ENCODE measurements around the gene ACVR1. TPM values are rescaled to one million over a fixed set of nuclear protein-coding genes. Genes with fewer than 3 reads are reported as not detected.

Gene ACVR1
- total RNA-seq, 1 donor from 2014 or later, result 17.1 TPM

DNA sequence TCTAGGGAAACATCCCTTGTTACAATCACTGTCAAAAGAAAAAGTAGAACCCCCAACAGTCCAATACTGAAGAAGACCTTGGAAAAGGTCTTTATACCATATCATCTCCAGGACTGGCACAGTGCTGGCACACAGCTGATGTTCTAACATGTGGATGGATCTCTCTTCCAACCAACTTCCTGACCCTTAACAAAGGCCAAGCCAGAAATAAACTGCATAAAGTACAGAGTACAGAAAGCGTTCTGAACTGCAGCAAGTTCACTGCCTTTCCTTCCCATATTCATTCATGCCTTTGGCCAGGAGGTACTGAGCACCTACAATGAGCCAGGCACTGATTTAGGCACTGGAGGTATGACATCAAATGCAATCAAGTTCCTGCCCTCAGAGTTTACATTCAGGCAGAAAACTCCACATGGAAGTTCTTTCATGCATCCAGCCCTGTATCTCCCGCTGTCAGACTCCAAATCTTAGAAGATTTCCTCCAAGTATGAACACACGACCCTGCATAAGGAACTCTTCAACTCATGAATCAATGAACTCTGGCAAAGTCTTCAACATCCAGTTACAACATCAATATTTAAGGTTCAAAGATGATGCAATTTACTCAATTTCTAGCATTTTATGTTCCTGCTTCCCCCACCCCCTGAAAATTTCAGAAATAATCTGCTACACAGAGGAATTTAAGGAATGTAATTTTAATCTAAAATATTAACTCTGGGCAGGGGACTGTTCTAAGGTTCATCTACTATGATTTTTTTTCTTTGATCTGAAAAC lies 33.8 kb downstream of the ACVR1 start:
- TF ChIP-seq, protein P1, sequence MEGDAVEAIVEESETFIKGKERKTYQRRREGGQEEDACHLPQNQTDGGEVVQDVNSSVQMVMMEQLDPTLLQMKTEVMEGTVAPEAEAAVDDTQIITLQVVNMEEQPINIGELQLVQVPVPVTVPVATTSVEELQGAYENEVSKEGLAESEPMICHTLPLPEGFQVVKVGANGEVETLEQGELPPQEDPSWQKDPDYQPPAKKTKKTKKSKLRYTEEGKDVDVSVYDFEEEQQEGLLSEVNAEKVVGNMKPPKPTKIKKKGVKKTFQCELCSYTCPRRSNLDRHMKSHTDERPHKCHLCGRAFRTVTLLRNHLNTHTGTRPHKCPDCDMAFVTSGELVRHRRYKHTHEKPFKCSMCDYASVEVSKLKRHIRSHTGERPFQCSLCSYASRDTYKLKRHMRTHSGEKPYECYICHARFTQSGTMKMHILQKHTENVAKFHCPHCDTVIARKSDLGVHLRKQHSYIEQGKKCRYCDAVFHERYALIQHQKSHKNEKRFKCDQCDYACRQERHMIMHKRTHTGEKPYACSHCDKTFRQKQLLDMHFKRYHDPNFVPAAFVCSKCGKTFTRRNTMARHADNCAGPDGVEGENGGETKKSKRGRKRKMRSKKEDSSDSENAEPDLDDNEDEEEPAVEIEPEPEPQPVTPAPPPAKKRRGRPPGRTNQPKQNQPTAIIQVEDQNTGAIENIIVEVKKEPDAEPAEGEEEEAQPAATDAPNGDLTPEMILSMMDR (IDR thresholded peaks at IDR 0.05; ENCODE audit: insufficient read depth, low read length, severe bottlenecking), result no peak
- H3K36me3 ChIP-seq (ENCODE audit: control insufficient read depth, insufficient read depth, low read length), result peaks cover 2% of the 10 kb centered on the region
- FAIRE-seq, result no peak
- no peaks in the 10 kb centered on the region for H3K27me3 ChIP-seq (ENCODE audit: control insufficient read depth, insufficient read depth, low read length)
- no peak overlapping the region for H3K4me3 ChIP-seq (ENCODE audit: low read depth, low read length)
- no peak for DNase-seq (ENCODE audit: low read depth)

DNA sequence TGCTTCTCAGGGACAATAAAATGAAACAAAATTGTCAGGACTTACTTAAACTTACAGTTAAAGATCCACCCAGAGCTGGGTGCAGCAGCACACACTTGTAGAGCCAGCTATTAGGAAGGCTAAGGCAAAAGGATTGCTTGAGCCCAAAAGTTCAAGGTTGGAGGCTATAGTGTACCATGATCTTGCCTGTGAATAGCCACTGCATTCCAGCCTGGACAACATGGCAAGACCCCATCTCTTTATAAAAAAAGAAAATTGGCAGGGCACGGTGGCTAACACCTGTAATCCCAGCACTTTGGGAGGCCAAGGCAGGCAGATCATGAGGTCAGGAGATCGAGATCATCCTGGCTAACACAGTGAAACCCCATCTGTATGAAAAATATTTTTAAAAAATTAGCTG lies 34.6 kb downstream of the ACVR1 start:
- no peak for DNase-seq (ENCODE audit: low read depth)
- FAIRE-seq, result no peak
- Histone ChIP-seq H3K36me3 (ENCODE audit: control insufficient read depth, insufficient read depth, low read length) (peaks cover 2% of the 10 kb centered on the region), H3K27me3 (ENCODE audit: control insufficient read depth, insufficient read depth, low read length) (no peaks in the 10 kb centered on the region), H3K4me3 (ENCODE audit: low read depth, low read length) (no peak overlapping the region)
- TF ChIP-seq, protein P1 (IDR thresholded peaks at IDR 0.05; ENCODE audit: insufficient read depth, low read length, severe bottlenecking), result no peak

DNA sequence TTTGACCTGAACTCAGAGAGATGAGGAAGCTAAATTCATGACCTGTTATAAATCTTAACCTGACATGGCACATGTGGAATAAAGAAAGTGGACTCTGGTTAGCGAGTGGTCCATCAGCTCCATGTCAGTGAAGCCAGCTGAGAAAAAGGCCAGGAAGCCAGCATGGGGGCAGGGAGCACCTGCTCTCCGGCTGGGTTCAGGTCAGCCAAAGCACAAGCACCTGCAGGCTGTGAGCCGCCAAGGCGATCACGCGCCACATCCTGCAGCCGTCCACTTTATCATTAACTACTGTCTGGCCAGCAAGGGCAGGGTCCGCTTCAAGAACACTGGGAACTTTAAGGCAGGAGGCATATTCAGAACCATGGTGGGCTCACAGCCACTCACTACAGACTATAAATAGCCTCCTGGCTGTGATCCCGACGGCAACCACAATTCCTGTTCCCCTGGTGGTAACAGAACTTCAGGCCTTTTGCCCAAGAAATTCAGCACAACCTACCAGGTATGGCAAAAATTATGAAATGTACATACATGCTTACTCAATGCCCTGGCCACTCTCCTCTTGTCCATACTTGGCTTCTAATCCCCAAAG lies 35.5 kb downstream of the ACVR1 start:
- no peak overlapping the region for H3K4me3 ChIP-seq (ENCODE audit: low read depth, low read length)
- H3K36me3 ChIP-seq (ENCODE audit: control insufficient read depth, insufficient read depth, low read length), result peaks cover 4% of the 10 kb centered on the region
- DNase-seq (ENCODE audit: low read depth) (no peak), FAIRE-seq (no peak)
- TF ChIP-seq, protein P1 (IDR thresholded peaks at IDR 0.05; ENCODE audit: insufficient read depth, low read length, severe bottlenecking), result no peak
- no peaks in the 10 kb centered on the region for H3K27me3 ChIP-seq (ENCODE audit: control insufficient read depth, insufficient read depth, low read length)

DNA sequence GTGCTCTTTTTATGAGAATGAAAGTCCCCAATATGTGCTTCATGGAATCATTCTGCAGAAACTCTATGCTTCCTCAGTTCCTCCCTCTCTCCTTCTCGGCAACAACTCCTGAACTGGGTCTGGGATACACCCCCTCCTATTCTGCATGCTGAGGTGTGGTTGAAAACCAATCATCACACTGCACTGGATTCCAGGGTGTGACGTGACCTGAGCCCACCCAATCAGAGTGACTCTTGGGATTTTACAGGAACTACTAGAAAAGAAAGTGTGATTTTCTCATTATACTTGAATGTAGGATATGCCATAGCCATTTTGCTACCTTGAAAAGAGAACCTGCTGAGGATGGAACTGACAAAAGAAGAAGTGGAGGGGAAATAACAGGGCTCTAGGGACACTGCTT lies 36.3 kb downstream of the ACVR1 start:
- TF ChIP-seq, protein P1 (IDR thresholded peaks at IDR 0.05; ENCODE audit: insufficient read depth, low read length, severe bottlenecking), result no peak
- FAIRE-seq (no peak), DNase-seq (ENCODE audit: low read depth) (no peak)
- Histone ChIP-seq H3K36me3 (ENCODE audit: control insufficient read depth, insufficient read depth, low read length) (peaks cover 3% of the 10 kb centered on the region), H3K4me3 (ENCODE audit: low read depth, low read length) (no peak overlapping the region), H3K27me3 (ENCODE audit: control insufficient read depth, insufficient read depth, low read length) (no peaks in the 10 kb centered on the region)

DNA sequence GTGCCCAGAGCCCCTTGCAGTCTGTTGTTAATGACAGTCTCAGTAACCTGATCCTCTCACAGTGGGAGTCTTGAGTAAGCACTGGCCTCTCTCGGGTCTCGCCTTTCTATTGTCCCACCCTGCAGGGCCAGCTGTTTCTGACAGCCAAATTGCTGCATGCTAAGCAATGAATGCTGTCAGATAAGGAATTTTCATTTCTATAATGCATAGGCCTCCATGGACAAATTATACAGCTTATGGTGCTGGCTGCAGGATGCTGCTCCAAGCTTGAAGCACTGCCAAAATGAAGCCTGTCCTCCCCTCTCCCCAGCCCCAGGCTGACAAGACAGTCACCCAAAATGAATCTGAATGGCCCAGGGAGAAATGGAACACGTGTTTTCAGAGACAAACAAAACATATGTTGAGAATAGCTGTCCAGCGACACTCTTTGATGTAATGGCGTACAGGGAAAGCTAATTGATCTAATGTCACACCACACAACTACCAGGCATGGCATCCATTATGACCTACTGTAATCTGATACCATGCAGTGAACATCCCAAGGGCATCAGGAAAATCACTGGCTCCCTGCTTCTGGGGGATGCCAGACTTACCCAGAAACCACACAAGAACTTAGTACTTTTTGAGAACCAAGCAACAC lies 36.8 kb downstream of the ACVR1 start:
- H3K27me3 ChIP-seq (ENCODE audit: control insufficient read depth, insufficient read depth, low read length), result no peaks in the 10 kb centered on the region
- TF ChIP-seq, protein P1 (IDR thresholded peaks at IDR 0.05; ENCODE audit: insufficient read depth, low read length, severe bottlenecking), result no peak
- peak; percentile 15 for DNase-seq (ENCODE audit: low read depth)
- H3K36me3 ChIP-seq (ENCODE audit: control insufficient read depth, insufficient read depth, low read length), result peaks cover 3% of the 10 kb centered on the region
- no peak overlapping the region for H3K4me3 ChIP-seq (ENCODE audit: low read depth, low read length)
- peak; percentile 28 for FAIRE-seq
